Body of pancreas (tissue), 4 donors: ENCODE measurements around the gene SMAD4.

Experiments
- POLR2A ChIP-seq, 3 donors: fragments of 450-650 bp; IDR thresholded peaks; one replicate each; pipeline ENCODE4 v1.6.1; 2016; ENCODE audit warnings: antibody characterized with exemption in 3 of 3, mild to moderate bottlenecking in 2 of 3
- TF ChIP-seq, protein P1 (sequence below), 7 experiments: fragments of 450-650 bp in 4 of 7; fragments of 200-600 bp in 3 of 7; sonication (generic) in 3 of 7; IDR thresholded peaks; one replicate each; pipeline ENCODE4 v1.5.1; 2016 to 2019; ENCODE audit warnings: antibody characterized with exemption in 7 of 7

DNA sequence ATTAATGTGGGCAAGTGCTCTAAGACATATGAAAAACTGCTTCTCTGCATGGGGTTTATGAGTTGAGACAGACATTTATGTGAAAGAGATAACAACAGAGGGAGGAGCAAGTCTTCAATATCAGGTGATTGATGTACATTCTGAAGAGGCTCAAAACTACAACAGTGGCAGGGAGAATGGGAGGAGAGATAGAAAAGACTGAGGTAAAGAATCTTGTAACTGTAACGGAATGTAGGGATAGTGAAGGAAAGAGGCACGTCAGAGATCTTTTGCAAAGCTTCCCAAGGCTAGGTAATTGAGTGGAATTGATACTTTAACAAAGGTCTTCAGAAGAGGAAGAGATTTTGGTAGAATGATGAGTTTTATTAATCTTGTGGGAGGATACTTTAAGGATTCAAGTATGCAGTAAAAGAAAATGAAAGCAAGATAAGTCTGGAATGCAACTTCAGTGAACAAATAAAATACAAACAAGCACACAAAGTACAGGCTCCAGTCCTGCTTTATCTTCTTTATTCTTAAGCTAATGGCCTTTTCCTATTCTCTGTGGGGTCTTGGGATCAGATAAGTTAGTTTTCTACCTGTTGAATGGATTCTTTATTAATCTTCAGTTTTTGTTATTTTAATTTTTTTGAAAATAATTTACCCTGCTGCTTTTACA, 15.0 kb downstream of the SMAD4 start:
- TF ChIP-seq, protein P1, sequence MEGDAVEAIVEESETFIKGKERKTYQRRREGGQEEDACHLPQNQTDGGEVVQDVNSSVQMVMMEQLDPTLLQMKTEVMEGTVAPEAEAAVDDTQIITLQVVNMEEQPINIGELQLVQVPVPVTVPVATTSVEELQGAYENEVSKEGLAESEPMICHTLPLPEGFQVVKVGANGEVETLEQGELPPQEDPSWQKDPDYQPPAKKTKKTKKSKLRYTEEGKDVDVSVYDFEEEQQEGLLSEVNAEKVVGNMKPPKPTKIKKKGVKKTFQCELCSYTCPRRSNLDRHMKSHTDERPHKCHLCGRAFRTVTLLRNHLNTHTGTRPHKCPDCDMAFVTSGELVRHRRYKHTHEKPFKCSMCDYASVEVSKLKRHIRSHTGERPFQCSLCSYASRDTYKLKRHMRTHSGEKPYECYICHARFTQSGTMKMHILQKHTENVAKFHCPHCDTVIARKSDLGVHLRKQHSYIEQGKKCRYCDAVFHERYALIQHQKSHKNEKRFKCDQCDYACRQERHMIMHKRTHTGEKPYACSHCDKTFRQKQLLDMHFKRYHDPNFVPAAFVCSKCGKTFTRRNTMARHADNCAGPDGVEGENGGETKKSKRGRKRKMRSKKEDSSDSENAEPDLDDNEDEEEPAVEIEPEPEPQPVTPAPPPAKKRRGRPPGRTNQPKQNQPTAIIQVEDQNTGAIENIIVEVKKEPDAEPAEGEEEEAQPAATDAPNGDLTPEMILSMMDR (IDR thresholded peaks at IDR 0.05), result no peak
- no peak for TF ChIP-seq POLR2A (IDR thresholded peaks at IDR 0.05)
